ENCODE data around the gene COX7B2. TPM values are rescaled to one million over a fixed set of nuclear protein-coding genes. Genes with fewer than 3 reads are reported as not detected.

The COX7B2 gene
- total RNA-seq, 6 experiments from 2014 or later, result not detected

- WGBS (ENCODE audit: insufficient coverage, low coverage, low lambda C conversion rate, missing lambda C conversion rate), result 27% methylated on average over 2 of the region's 2 CpGs
- Histone ChIP-seq H3K4me1 (peaks cover 0 to 7% (median 0%) of the 10 kb centered on the region in 4 donors), H3K27me3 (no peaks in the 10 kb centered on the region), H3K27ac (no peak overlapping the region), H3K36me3 (no peaks in the 10 kb centered on the region), H3K4me3 (no peak overlapping the region), H3K9me3 (no peaks in the 10 kb centered on the region)
- ATAC-seq (peak in 3 of 4 donors; percentile 45 to 68 (median 56)), DNase-seq (no peak)
- no peak for TF ChIP-seq POLR2A (IDR thresholded peaks at IDR 0.05)
- no peak for TF ChIP-seq CTCF (IDR thresholded peaks at IDR 0.05)
- intact Hi-C loops (cut with DNase I), result no loop called here
These were observed 71.4 kb downstream of the COX7B2 start for GRCh38 chr4:46837639-46838038.

- Histone ChIP-seq H3K36me3 (no peaks in the 10 kb centered on the region), H3K9me3 (no peaks in the 10 kb centered on the region), H3K27me3 (no peaks in the 10 kb centered on the region), H3K4me1 (peaks cover 0 to 7% (median 0%) of the 10 kb centered on the region in 4 donors), H3K4me3 (no peak overlapping the region), H3K27ac (no peak overlapping the region)
- no peak for DNase-seq
- 74% methylated on average over 4 of the region's 4 CpGs for WGBS (ENCODE audit: insufficient coverage, low coverage, low lambda C conversion rate, missing lambda C conversion rate)
- intact Hi-C loops (cut with DNase I), result no loop called here
- TF ChIP-seq CTCF (IDR thresholded peaks at IDR 0.05) (no peak), POLR2A (IDR thresholded peaks at IDR 0.05) (no peak)
- no peak for ATAC-seq
These were observed 72.5 kb downstream of the COX7B2 start for GRCh38 chr4:46836584-46836983.

GRCh38 chr4:46830971-46831454, 78.0 kb downstream of the COX7B2 start:
- TF ChIP-seq POLR2A (IDR thresholded peaks at IDR 0.05) (no peak), CTCF (IDR thresholded peaks at IDR 0.05) (no peak)
- Histone ChIP-seq H3K4me3 (no peak overlapping the region), H3K36me3 (no peaks in the 10 kb centered on the region), H3K4me1 (no peaks in the 10 kb centered on the region), H3K9me3 (no peaks in the 10 kb centered on the region), H3K27ac (no peak overlapping the region), H3K27me3 (no peaks in the 10 kb centered on the region)
- no CpG with 5 or more reads among the region's 24 CpGs for WGBS (ENCODE audit: insufficient coverage, low coverage, low lambda C conversion rate, missing lambda C conversion rate)
- DNase-seq (peak in 1 of 3 donors; percentile 51), ATAC-seq (no peak)
- intact Hi-C loops (cut with DNase I), result no loop called here

GRCh38 chr4:46820154-46820553, 88.9 kb downstream of the COX7B2 start:
- no peaks in the 10 kb centered on the region for H3K9me3 ChIP-seq
- no peaks in the 10 kb centered on the region for H3K27me3 ChIP-seq
- 78% methylated on average over 3 of the region's 6 CpGs for WGBS (ENCODE audit: insufficient coverage, low coverage, low lambda C conversion rate, missing lambda C conversion rate)
- no peaks in the 10 kb centered on the region for H3K4me1 ChIP-seq
- no peaks in the 10 kb centered on the region for H3K36me3 ChIP-seq
- no peak for DNase-seq
- no peak for ATAC-seq
- no peak overlapping the region for H3K27ac ChIP-seq
- no peak overlapping the region for H3K4me3 ChIP-seq
- intact Hi-C loops (cut with DNase I), result no loop called here
- no peak for TF ChIP-seq POLR2A (IDR thresholded peaks at IDR 0.05)
- TF ChIP-seq CTCF (IDR thresholded peaks at IDR 0.05), result no peak

- Histone ChIP-seq H3K27me3 (no peaks in the 10 kb centered on the region), H3K27ac (no peak overlapping the region), H3K36me3 (no peaks in the 10 kb centered on the region), H3K9me3 (no peaks in the 10 kb centered on the region), H3K4me3 (no peak overlapping the region), H3K4me1 (no peaks in the 10 kb centered on the region)
- ATAC-seq (no peak), DNase-seq (no peak)
- 88% methylated on average over 3 of the region's 3 CpGs for WGBS (ENCODE audit: insufficient coverage, low coverage, low lambda C conversion rate, missing lambda C conversion rate)
- TF ChIP-seq POLR2A (IDR thresholded peaks at IDR 0.05) (no peak), CTCF (IDR thresholded peaks at IDR 0.05) (no peak)
- intact Hi-C loops (cut with DNase I), result no loop called here
These were observed 90.0 kb downstream of the COX7B2 start for GRCh38 chr4:46819095-46819494.
